ENCODE results near the gene TAS2R41. TPM values are rescaled to one million over a fixed set of nuclear protein-coding genes. Genes with fewer than 3 reads are reported as not detected.

TAS2R41 gene, protein sequence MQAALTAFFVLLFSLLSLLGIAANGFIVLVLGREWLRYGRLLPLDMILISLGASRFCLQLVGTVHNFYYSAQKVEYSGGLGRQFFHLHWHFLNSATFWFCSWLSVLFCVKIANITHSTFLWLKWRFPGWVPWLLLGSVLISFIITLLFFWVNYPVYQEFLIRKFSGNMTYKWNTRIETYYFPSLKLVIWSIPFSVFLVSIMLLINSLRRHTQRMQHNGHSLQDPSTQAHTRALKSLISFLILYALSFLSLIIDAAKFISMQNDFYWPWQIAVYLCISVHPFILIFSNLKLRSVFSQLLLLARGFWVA
- not detected for polyA plus RNA-seq
- long read RNA-seq, donor 1, result 0 reads
- long read RNA-seq, donor 2, result 0 reads
- long read RNA-seq, donor 3, result 0 reads
- long read RNA-seq, donor 4, result 0 reads
- long read RNA-seq, donor 5, result 0 reads
- long read RNA-seq, donor 6, result 0 reads
- long read RNA-seq, donor 7, result 0 reads
- long read RNA-seq, donor 8, result 0 reads
- long read RNA-seq, donor 9, result 0 reads
- long read RNA-seq, donor 10, result 0 reads
- long read RNA-seq, donor 11, result 0 reads

GRCh38 chr7:143477501-143478150 is at the start of gene TAS2R41:
Gene TAS2R41, plus strand, starts transcription at chr7:143477873. Its CDS starts 0 bp downstream, at chr7:143477873.
- Histone ChIP-seq H3K36me3 (ENCODE audit: control insufficient read depth, insufficient read depth, low read length) (no peaks in the 10 kb centered on the region), H3K4me3 (ENCODE audit: low read length) (no peak within 1 kb of the TSS), H3K9me3 (ENCODE audit: control insufficient read depth, low read depth, low read length) (no peaks in the 10 kb centered on the region), H3K27ac (ENCODE audit: low read length) (no peak within 1 kb of the TSS), H3K27me3 (ENCODE audit: control insufficient read depth, insufficient read depth, low read length) (no peaks in the 10 kb centered on the region), H3K4me1 (ENCODE audit: control insufficient read depth, insufficient read depth, low read length) (no peaks in the 10 kb centered on the region)
- DNase-seq, result no peak
- no CpG with 5 or more reads among the region's 10 CpGs for WGBS (ENCODE audit: insufficient coverage, low lambda C conversion rate)

DNA sequence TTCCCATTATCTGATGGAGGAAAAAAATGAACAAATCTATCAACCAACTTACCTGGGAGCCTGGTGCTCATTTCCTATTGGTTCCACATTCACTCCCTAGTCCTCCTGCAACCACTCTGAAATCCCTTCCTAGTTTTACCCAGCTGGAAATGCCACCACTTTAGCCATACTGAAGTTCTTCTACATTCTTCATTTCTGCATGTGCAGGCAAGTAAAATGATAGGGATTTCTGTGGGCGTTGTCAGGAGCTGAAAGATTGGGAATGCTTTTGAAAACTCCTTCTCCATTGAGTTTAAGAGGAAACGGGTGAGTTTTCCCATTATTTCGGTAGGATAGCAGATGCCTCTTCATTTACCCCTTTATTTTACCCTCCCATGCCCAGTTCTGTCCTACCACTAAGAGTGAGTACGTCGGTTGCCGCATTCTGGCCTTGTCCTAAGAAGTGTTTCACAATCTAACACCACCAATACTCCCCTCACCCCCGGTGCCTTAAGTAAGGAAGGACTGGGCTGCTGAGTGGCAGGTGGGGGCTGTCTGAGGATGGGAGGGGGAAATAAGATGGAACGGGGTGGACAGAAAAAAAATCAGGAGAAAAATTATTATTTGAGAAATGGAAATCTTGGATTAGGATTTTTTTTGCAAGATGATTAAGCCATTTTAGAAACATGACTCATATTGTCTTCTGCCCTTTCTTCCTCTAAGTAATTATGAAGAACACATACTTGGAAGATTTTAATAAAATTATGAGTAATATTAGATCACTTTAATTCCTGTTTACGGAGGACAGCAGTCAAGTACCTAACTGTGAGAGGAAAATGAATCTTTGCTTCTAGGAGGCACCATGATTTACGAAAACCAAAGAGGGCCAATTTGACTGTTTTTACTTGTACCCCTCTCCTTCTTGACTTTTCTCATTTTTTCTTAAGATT is 47.6 kb upstream of the TAS2R41 start:
- WGBS (ENCODE audit: insufficient coverage, low lambda C conversion rate), result 73% methylated on average over 2 of the region's 10 CpGs
- no peak for DNase-seq
- Histone ChIP-seq H3K27me3 (ENCODE audit: control insufficient read depth, insufficient read depth, low read length) (peaks cover 4% of the 10 kb centered on the region), H3K27ac (ENCODE audit: low read length) (no peak overlapping the region), H3K9me3 (ENCODE audit: control insufficient read depth, low read depth, low read length) (no peaks in the 10 kb centered on the region), H3K4me1 (ENCODE audit: control insufficient read depth, insufficient read depth, low read length) (no peaks in the 10 kb centered on the region), H3K36me3 (ENCODE audit: control insufficient read depth, insufficient read depth, low read length) (no peaks in the 10 kb centered on the region), H3K4me3 (ENCODE audit: low read length) (no peak overlapping the region)

- H3K36me3 ChIP-seq (ENCODE audit: control insufficient read depth, insufficient read depth, low read length), result no peaks in the 10 kb centered on the region
- peaks cover 4% of the 10 kb centered on the region for H3K27me3 ChIP-seq (ENCODE audit: control insufficient read depth, insufficient read depth, low read length)
- WGBS (ENCODE audit: insufficient coverage, low lambda C conversion rate), result no CpG with 5 or more reads among the region's 2 CpGs
- no peaks in the 10 kb centered on the region for H3K4me1 ChIP-seq (ENCODE audit: control insufficient read depth, insufficient read depth, low read length)
- no peak overlapping the region for H3K27ac ChIP-seq (ENCODE audit: low read length)
- no peak for DNase-seq
- H3K9me3 ChIP-seq (ENCODE audit: control insufficient read depth, low read depth, low read length), result no peaks in the 10 kb centered on the region
- no peak overlapping the region for H3K4me3 ChIP-seq (ENCODE audit: low read length)
Measured at GRCh38 chr7:143431109-143431508, 46.6 kb upstream of the TAS2R41 start.

DNA sequence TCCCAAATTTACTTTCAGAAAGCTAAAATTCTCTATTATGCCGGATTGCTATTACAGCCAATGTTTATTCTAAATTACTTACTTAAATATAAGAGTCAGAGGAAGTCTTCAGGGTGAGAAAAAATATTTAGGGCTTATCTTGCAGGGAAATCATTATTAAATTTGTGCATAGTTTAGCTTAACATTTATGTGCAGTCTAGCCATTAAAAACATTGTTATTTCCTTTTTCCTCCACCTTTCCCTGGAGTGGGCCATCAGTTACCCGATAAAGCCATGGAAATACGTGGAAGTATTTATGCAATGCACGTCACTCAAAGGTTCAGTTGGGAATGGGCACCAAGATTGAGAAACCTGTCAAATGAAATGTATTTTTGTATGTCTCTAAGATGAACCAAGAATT is 43.9 kb upstream of the TAS2R41 start:
- Histone ChIP-seq H3K4me3 (ENCODE audit: low read length) (no peak overlapping the region), H3K27ac (ENCODE audit: low read length) (no peak overlapping the region), H3K36me3 (ENCODE audit: control insufficient read depth, insufficient read depth, low read length) (no peaks in the 10 kb centered on the region), H3K4me1 (ENCODE audit: control insufficient read depth, insufficient read depth, low read length) (no peaks in the 10 kb centered on the region), H3K27me3 (ENCODE audit: control insufficient read depth, insufficient read depth, low read length) (peaks cover 4% of the 10 kb centered on the region), H3K9me3 (ENCODE audit: control insufficient read depth, low read depth, low read length) (no peaks in the 10 kb centered on the region)
- 100% methylated on average over 1 of the region's 4 CpGs for WGBS (ENCODE audit: insufficient coverage, low lambda C conversion rate)
- DNase-seq, result no peak

GRCh38 chr7:143434660-143435059 is 43.0 kb upstream of the TAS2R41 start:
- no peaks in the 10 kb centered on the region for H3K9me3 ChIP-seq (ENCODE audit: control insufficient read depth, low read depth, low read length)
- DNase-seq, result no peak
- H3K4me1 ChIP-seq (ENCODE audit: control insufficient read depth, insufficient read depth, low read length), result no peaks in the 10 kb centered on the region
- H3K27ac ChIP-seq (ENCODE audit: low read length), result no peak overlapping the region
- no peaks in the 10 kb centered on the region for H3K36me3 ChIP-seq (ENCODE audit: control insufficient read depth, insufficient read depth, low read length)
- peaks cover 4% of the 10 kb centered on the region for H3K27me3 ChIP-seq (ENCODE audit: control insufficient read depth, insufficient read depth, low read length)
- no peak overlapping the region for H3K4me3 ChIP-seq (ENCODE audit: low read length)
- 100% methylated on average over 1 of the region's 9 CpGs for WGBS (ENCODE audit: insufficient coverage, low lambda C conversion rate)

GRCh38 chr7:143435266-143435665 is 42.4 kb upstream of the TAS2R41 start:
- no peak overlapping the region for H3K4me3 ChIP-seq (ENCODE audit: low read length)
- 100% methylated on average over 2 of the region's 2 CpGs for WGBS (ENCODE audit: insufficient coverage, low lambda C conversion rate)
- no peaks in the 10 kb centered on the region for H3K9me3 ChIP-seq (ENCODE audit: control insufficient read depth, low read depth, low read length)
- DNase-seq, result no peak
- no peaks in the 10 kb centered on the region for H3K36me3 ChIP-seq (ENCODE audit: control insufficient read depth, insufficient read depth, low read length)
- H3K27me3 ChIP-seq (ENCODE audit: control insufficient read depth, insufficient read depth, low read length), result peaks cover 4% of the 10 kb centered on the region
- H3K27ac ChIP-seq (ENCODE audit: low read length), result no peak overlapping the region
- no peaks in the 10 kb centered on the region for H3K4me1 ChIP-seq (ENCODE audit: control insufficient read depth, insufficient read depth, low read length)

GRCh38 chr7:143436325-143436946 is 41.2 kb upstream of the TAS2R41 start:
- Histone ChIP-seq H3K27me3 (ENCODE audit: control insufficient read depth, insufficient read depth, low read length) (peaks cover 4% of the 10 kb centered on the region), H3K36me3 (ENCODE audit: control insufficient read depth, insufficient read depth, low read length) (no peaks in the 10 kb centered on the region), H3K4me3 (ENCODE audit: low read length) (no peak overlapping the region), H3K27ac (ENCODE audit: low read length) (no peak overlapping the region), H3K9me3 (ENCODE audit: control insufficient read depth, low read depth, low read length) (no peaks in the 10 kb centered on the region), H3K4me1 (ENCODE audit: control insufficient read depth, insufficient read depth, low read length) (no peaks in the 10 kb centered on the region)
- WGBS (ENCODE audit: insufficient coverage, low lambda C conversion rate), result 100% methylated on average over 1 of the region's 3 CpGs
- DNase-seq, result no peak

DNA sequence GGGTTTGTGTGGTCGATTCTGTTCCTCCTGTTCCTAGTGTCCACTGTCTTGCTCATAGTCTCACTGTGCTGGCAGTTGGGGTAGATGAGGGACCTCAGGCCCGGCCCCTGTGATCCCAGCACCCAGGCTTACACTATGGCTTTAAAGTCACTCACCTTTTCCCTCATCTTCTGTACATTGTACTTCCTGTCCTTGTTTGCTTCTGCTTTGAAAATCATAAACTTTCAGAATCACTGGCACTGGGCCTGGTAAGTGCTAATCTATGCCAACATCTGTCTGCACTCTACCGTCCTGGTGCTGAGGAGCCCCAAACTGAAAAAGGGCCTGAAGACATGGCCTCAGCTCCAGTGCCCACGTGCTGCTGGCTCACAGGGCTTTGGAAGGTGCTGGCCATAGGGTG is 40.1 kb upstream of the TAS2R41 start:
- H3K27ac ChIP-seq (ENCODE audit: low read length), result no peak overlapping the region
- no CpG with 5 or more reads among the region's 4 CpGs for WGBS (ENCODE audit: insufficient coverage, low lambda C conversion rate)
- no peaks in the 10 kb centered on the region for H3K36me3 ChIP-seq (ENCODE audit: control insufficient read depth, insufficient read depth, low read length)
- no peaks in the 10 kb centered on the region for H3K4me1 ChIP-seq (ENCODE audit: control insufficient read depth, insufficient read depth, low read length)
- peaks cover 2% of the 10 kb centered on the region for H3K27me3 ChIP-seq (ENCODE audit: control insufficient read depth, insufficient read depth, low read length)
- H3K9me3 ChIP-seq (ENCODE audit: control insufficient read depth, low read depth, low read length), result no peaks in the 10 kb centered on the region
- no peak overlapping the region for H3K4me3 ChIP-seq (ENCODE audit: low read length)
- no peak for DNase-seq

DNA sequence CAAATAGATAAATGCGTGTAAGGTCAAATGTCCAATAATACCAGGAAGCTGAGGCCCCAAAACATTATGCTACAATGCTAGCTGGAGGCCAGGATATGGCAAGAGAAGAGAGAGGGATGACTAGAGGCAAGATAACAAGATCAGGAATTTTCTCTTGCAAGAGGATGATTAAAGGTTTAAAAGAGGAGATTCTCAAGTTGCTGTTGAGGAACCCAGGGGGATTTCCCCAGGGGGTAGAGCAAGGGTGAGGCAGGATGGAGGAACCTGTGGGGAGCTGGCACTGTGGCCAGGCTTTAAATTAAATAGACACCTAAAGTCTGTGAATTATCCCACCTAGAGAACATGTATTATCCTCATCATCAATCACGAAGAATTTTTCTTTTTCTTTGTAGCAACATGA is 37.8 kb upstream of the TAS2R41 start:
- WGBS (ENCODE audit: insufficient coverage, low lambda C conversion rate), result 100% methylated on average over 1 of the region's 2 CpGs
- Histone ChIP-seq H3K4me1 (ENCODE audit: control insufficient read depth, insufficient read depth, low read length) (no peaks in the 10 kb centered on the region), H3K9me3 (ENCODE audit: control insufficient read depth, low read depth, low read length) (no peaks in the 10 kb centered on the region), H3K27me3 (ENCODE audit: control insufficient read depth, insufficient read depth, low read length) (no peaks in the 10 kb centered on the region), H3K4me3 (ENCODE audit: low read length) (no peak overlapping the region), H3K27ac (ENCODE audit: low read length) (no peak overlapping the region), H3K36me3 (ENCODE audit: control insufficient read depth, insufficient read depth, low read length) (no peaks in the 10 kb centered on the region)
- DNase-seq, result no peak

GRCh38 chr7:143443153-143443552 is 34.5 kb upstream of the TAS2R41 start, which contains the start of gene TAS2R60:
Gene TAS2R60, plus strand, starts transcription at chr7:143443453. Its CDS starts 0 bp downstream, at chr7:143443453.
- H3K27me3 ChIP-seq (ENCODE audit: control insufficient read depth, insufficient read depth, low read length), result peaks cover 6% of the 10 kb centered on the region
- DNase-seq, result no peak
- H3K4me3 ChIP-seq (ENCODE audit: low read length), result no peak within 1 kb of the TSS
- no peaks in the 10 kb centered on the region for H3K4me1 ChIP-seq (ENCODE audit: control insufficient read depth, insufficient read depth, low read length)
- no peak within 1 kb of the TSS for H3K27ac ChIP-seq (ENCODE audit: low read length)
- no peaks in the 10 kb centered on the region for H3K36me3 ChIP-seq (ENCODE audit: control insufficient read depth, insufficient read depth, low read length)
- no peaks in the 10 kb centered on the region for H3K9me3 ChIP-seq (ENCODE audit: control insufficient read depth, low read depth, low read length)
- no CpG with 5 or more reads among the region's 4 CpGs for WGBS (ENCODE audit: insufficient coverage, low lambda C conversion rate)

Measured in large intestine (tissue), 12 donors.